Endodermal cell (in vitro differentiated cells): ENCODE data around the gene NYNRIN. TPM values are rescaled to one million over a fixed set of nuclear protein-coding genes. Genes with fewer than 3 reads are reported as not detected.
"Not testable (repeated sequence)": the region's sequence is repeated elsewhere in the genome, so short reads cannot be mapped to it uniquely, and the experiment has no call there.

Experiments
- DNase-seq: peaks from one replicate; pipeline ENCODE4 v3.0.0-alpha.2; 2017
- H3K27ac ChIP-seq: 2 replicates; pipeline ENCODE4 v1.5.1; 2013; ENCODE audit warnings: mild to moderate bottlenecking, low read depth, low read length, moderate library complexity
- H3K27me3 ChIP-seq: 2 replicates; pipeline ENCODE4 v1.6.1; 2013; ENCODE audit warnings: mild to moderate bottlenecking, low read length, moderate library complexity; ENCODE audit not compliant: insufficient read depth, control insufficient read depth, poor library complexity, severe bottlenecking
- H3K36me3 ChIP-seq: 2 replicates; pipeline ENCODE4 v1.7.0; 2013; ENCODE audit warnings: mild to moderate bottlenecking, low read length, moderate library complexity; ENCODE audit not compliant: control insufficient read depth, insufficient read depth
- H3K4me1 ChIP-seq: one replicate; pipeline ENCODE4 v1.7.0; 2013; ENCODE audit warnings: low read length; ENCODE audit not compliant: control insufficient read depth, insufficient read depth
- H3K4me3 ChIP-seq: 2 replicates; pipeline ENCODE4 v1.5.1; 2013; ENCODE audit warnings: mild to moderate bottlenecking, low read length, moderate library complexity
- H3K9ac ChIP-seq: 2 replicates; pipeline ENCODE4 v1.6.1; 2013; ENCODE audit warnings: mild to moderate bottlenecking, low read length, moderate library complexity; ENCODE audit not compliant: poor library complexity, severe bottlenecking; ENCODE audit errors: extremely low read depth
- H3K9me3 ChIP-seq: 2 replicates; pipeline ENCODE4 v1.6.1; 2013; ENCODE audit warnings: mild to moderate bottlenecking, low read length, moderate library complexity; ENCODE audit not compliant: control insufficient read depth
- H3K27ac Mint-ChIP-seq: 2 replicates; pipeline ENCODE4 v1.8.0; 2020; ENCODE audit warnings: mixed read lengths
- H3K27me3 Mint-ChIP-seq: 2 replicates; pipeline ENCODE4 v1.8.0; 2021; ENCODE audit warnings: mild to moderate bottlenecking, mixed read lengths; ENCODE audit not compliant: insufficient read depth
- H3K36me3 Mint-ChIP-seq: 2 replicates; pipeline ENCODE4 v1.8.0; 2020; ENCODE audit warnings: low read depth, mixed read lengths
- H3K4me1 Mint-ChIP-seq: 2 replicates; pipeline ENCODE4 v1.8.0; 2020; ENCODE audit warnings: mixed read lengths
- H3K4me3 Mint-ChIP-seq: 2 replicates; pipeline ENCODE4 v1.8.0; 2020; ENCODE audit warnings: mild to moderate bottlenecking, moderate library complexity, mixed read lengths
- H3K9me3 Mint-ChIP-seq: 2 replicates; pipeline ENCODE4 v1.8.0; 2020; ENCODE audit warnings: mild to moderate bottlenecking, mixed read lengths
- CTCF ChIP-seq: fragments of 200-600 bp; sonication (generic); conservative IDR thresholded peaks from 2 replicates; pipeline ENCODE4 v1.5.0; 2021; ENCODE audit warnings: antibody characterized with exemption, mild to moderate bottlenecking
- WGBS, 2 experiments: methylation state at CpG; one replicate each; pipeline versions ENCODE4 v1.1.5 to v1.1.7; 2013; ENCODE audit warnings: missing lambda C conversion rate in 2 of 2, mixed read lengths in 1 of 2; ENCODE audit not compliant: insufficient coverage in 1 of 2, insufficient read length in 1 of 2; 5-methylcytosine and 5-hydroxymethylcytosine counted together
- total RNA-seq, 2 donors: library from RNA; stranded (reverse); fragmentation: NEBNext Ultra II Directional in 1 of 2; extraction: Animal tissue kit (Norgen Biotek cat#: 25700) in 1 of 2; gene quantifications; 2 replicates in 1 of 2; 3 replicates in 1 of 2; pipeline ENCODE4 v1.2.1, GENCODE V29; 2021

Gene NYNRIN
- total RNA-seq, 2 donors from 2014 or later = 19.5 to 19.7 TPM

GRCh38 chr14:24369463-24369862 lies 29.3 kb upstream of the NYNRIN start:
- peak overlapping the region; percentile 69 for H3K4me3 Mint-ChIP-seq
- Histone ChIP-seq H3K36me3 (no peaks in the 10 kb centered on the region), H3K9me3 (no peaks in the 10 kb centered on the region), H3K4me1 (peaks cover 7% of the 10 kb centered on the region), H3K27me3 (no peaks in the 10 kb centered on the region), H3K4me3 (no peak overlapping the region), H3K9ac (no peak overlapping the region), H3K27ac (no peak overlapping the region)
- no peak for TF ChIP-seq CTCF
- 90 to 95% methylated on average over 11 to 17 of the region's 20 CpGs for WGBS, 2 experiments
- H3K4me1 Mint-ChIP-seq = peaks cover 8% of the 10 kb centered on the region
- peaks cover 4% of the 10 kb centered on the region for H3K27me3 Mint-ChIP-seq
- no peak overlapping the region for H3K27ac Mint-ChIP-seq
- H3K36me3 Mint-ChIP-seq = peaks cover 4% of the 10 kb centered on the region
- DNase-seq = peak; percentile 44
- no peaks in the 10 kb centered on the region for H3K9me3 Mint-ChIP-seq

DNA sequence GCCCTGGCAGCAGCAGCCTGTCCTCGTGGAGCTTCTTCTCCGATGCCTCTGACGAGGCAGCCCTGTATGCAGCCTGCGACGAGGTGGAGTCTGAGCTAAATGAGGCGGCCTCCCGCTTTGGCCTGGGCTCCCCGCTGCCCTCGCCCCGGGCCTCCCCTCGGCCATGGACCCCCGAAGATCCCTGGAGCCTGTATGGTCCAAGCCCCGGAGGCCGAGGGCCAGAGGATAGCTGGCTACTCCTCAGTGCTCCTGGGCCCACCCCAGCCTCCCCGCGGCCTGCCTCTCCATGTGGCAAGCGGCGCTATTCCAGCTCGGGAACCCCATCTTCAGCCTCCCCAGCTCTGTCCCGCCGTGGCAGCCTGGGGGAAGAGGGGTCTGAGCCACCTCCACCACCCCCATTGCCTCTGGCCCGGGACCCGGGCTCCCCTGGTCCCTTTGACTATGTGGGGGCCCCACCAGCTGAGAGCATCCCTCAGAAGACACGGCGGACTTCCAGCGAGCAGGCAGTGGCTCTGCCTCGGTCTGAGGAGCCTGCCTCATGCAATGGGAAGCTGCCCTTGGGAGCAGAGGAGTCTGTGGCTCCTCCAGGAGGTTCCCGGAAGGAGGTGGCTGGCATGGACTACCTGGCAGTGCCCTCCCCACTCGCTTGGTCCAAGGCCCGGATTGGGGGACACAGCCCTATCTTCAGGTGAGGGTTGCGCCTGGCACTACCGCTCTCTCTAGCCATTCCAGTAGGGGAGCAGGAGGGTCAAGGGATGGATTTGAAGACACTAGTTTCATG lies 28.7 kb upstream of the NYNRIN start:
- H3K27ac ChIP-seq = no peak overlapping the region
- H3K27me3 Mint-ChIP-seq = peaks cover 4% of the 10 kb centered on the region
- H3K36me3 Mint-ChIP-seq = peaks cover 4% of the 10 kb centered on the region
- no peaks in the 10 kb centered on the region for H3K27me3 ChIP-seq
- no peak overlapping the region for H3K9ac ChIP-seq
- no peak overlapping the region for H3K4me3 ChIP-seq
- peaks cover 8% of the 10 kb centered on the region for H3K4me1 Mint-ChIP-seq
- 92 to 93% methylated on average over 16 to 32 of the region's 32 CpGs for WGBS, 2 experiments
- H3K9me3 Mint-ChIP-seq = no peaks in the 10 kb centered on the region
- H3K4me1 ChIP-seq = peaks cover 7% of the 10 kb centered on the region
- H3K9me3 ChIP-seq = no peaks in the 10 kb centered on the region
- peak; percentile 40 for DNase-seq
- no peak for TF ChIP-seq CTCF
- H3K27ac Mint-ChIP-seq = no peak overlapping the region
- H3K4me3 Mint-ChIP-seq = no peak overlapping the region
- no peaks in the 10 kb centered on the region for H3K36me3 ChIP-seq

- H3K4me3 Mint-ChIP-seq = no peak overlapping the region
- Histone ChIP-seq H3K9me3 (no peaks in the 10 kb centered on the region), H3K27ac (no peak overlapping the region), H3K9ac (no peak overlapping the region), H3K36me3 (no peaks in the 10 kb centered on the region), H3K27me3 (no peaks in the 10 kb centered on the region), H3K4me3 (no peak overlapping the region), H3K4me1 (peaks cover 7% of the 10 kb centered on the region)
- H3K9me3 Mint-ChIP-seq = no peaks in the 10 kb centered on the region
- no peak overlapping the region for H3K27ac Mint-ChIP-seq
- WGBS, 2 experiments = 88% methylated on average over 1 of the region's 1 CpG; no CpG with 5 or more reads in 1 of the 2 experiments
- peak; percentile 29 for DNase-seq
- TF ChIP-seq CTCF = no peak
- H3K36me3 Mint-ChIP-seq = peaks cover 4% of the 10 kb centered on the region
- H3K27me3 Mint-ChIP-seq = peaks cover 3% of the 10 kb centered on the region
- H3K4me1 Mint-ChIP-seq = peaks cover 5% of the 10 kb centered on the region
These were observed 28.1 kb upstream of the NYNRIN start for GRCh38 chr14:24370748-24371147.

DNA sequence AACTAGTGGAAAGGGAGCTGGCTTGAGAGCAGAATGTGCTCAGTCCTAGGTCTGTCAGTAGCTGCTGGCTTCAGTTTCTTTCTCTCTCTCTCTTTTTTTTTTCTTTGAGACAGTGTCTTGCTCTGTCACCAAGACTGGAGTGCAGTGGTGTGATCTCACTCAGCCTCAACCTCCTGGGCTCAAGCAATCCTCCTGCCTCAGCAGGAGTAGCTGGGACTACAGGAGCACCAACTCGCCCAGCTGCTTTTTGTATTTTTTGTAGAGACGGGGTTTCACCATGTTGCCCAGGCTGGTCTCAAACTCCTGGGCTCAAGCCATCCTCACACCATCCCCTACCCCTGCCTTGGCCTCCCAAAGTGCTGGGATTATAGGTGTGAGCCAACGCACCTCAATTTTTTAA lies 27.2 kb upstream of the NYNRIN start:
- DNase-seq = peak; percentile 10
- not testable (repeated sequence) for H3K36me3 ChIP-seq, H3K9ac ChIP-seq, H3K4me3 ChIP-seq, H3K27me3 Mint-ChIP-seq, H3K9me3 ChIP-seq, H3K36me3 Mint-ChIP-seq, H3K4me1 ChIP-seq, H3K27ac ChIP-seq, H3K9me3 Mint-ChIP-seq, H3K27me3 ChIP-seq, H3K4me3 Mint-ChIP-seq, H3K4me1 Mint-ChIP-seq, H3K27ac Mint-ChIP-seq
- WGBS, 2 experiments = 73 to 95% methylated on average over 2 to 3 of the region's 3 CpGs
